ENCODE results near the gene VPS39. TPM values are rescaled to one million over a fixed set of nuclear protein-coding genes. Genes with fewer than 3 reads are reported as not detected.

VPS39 gene
- total and polyA plus RNA-seq, 9 of the 15 experiments (the other 6 are each of a cell fraction or from before 2014, with no cell fraction given) = 3.2 to 37.3 (median 21.8) TPM

GRCh38 chr15:42207674-42208579, at the start of gene VPS39 (continued):
- TF ChIP-seq BCLAF1 (IDR thresholded peaks at IDR 0.05; ENCODE audit: borderline replicate concordance in 1 of 2, control insufficient read depth in 1 of 2, low read depth in 2 of 2, low read length in 1 of 2) (no peak), HES1 (IDR thresholded peaks at IDR 0.05; ENCODE audit: low read depth) (no peak), KDM4B (IDR thresholded peaks at IDR 0.05; ENCODE audit: borderline replicate concordance in 2 of 2, low read depth in 1 of 2) (peak in 1 of 2 experiments; percentile 71; a peak in 1 of 4 replicates), MTF1 (CRISPR knock-in tag; IDR thresholded peaks at IDR 0.05; ENCODE audit: borderline replicate concordance) (no peak), CCAR2 (IDR thresholded peaks at IDR 0.05; ENCODE audit: low read depth, low read length) (no peak), TCFL5 (CRISPR knock-in tag; conservative IDR thresholded peaks at IDR 0.05) (no peak), PHB (CRISPR knock-in tag; IDR thresholded peaks at IDR 0.05) (no peak; the same call in 1 of the 2 replicates), ZNF3 (CRISPR knock-in tag; IDR thresholded peaks at IDR 0.05) (no peak), MCM7 (IDR thresholded peaks at IDR 0.05) (no peak), NONO (IDR thresholded peaks at IDR 0.05; ENCODE audit: low read depth in 2 of 2, low read length in 1 of 2) (no peak), ZNF778 (CRISPR knock-in tag; IDR thresholded peaks at IDR 0.05) (no peak), NFYB (IDR thresholded peaks at IDR 0.05; ENCODE audit: extremely low read depth, insufficient read length) (no peak), FIP1L1 (IDR thresholded peaks at IDR 0.05; ENCODE audit: low read depth, low read length, poor library complexity, severe bottlenecking) (no peak), ZNF408 (CRISPR knock-in tag; IDR thresholded peaks at IDR 0.05; ENCODE audit: low read depth) (no peak), RBFOX2 (IDR thresholded peaks at IDR 0.05; ENCODE audit: low read depth, low read length) (peak; percentile 87), TBL1XR1 (IDR thresholded peaks at IDR 0.05; ENCODE audit: low read length in 2 of 2) (no peak)
- TF ChIP-seq, protein P1, sequence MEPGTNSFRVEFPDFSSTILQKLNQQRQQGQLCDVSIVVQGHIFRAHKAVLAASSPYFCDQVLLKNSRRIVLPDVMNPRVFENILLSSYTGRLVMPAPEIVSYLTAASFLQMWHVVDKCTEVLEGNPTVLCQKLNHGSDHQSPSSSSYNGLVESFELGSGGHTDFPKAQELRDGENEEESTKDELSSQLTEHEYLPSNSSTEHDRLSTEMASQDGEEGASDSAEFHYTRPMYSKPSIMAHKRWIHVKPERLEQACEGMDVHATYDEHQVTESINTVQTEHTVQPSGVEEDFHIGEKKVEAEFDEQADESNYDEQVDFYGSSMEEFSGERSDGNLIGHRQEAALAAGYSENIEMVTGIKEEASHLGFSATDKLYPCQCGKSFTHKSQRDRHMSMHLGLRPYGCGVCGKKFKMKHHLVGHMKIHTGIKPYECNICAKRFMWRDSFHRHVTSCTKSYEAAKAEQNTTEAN (CRISPR knock-in tag; IDR thresholded peaks at IDR 0.05) = no peak
- TF ChIP-seq, protein P2, sequence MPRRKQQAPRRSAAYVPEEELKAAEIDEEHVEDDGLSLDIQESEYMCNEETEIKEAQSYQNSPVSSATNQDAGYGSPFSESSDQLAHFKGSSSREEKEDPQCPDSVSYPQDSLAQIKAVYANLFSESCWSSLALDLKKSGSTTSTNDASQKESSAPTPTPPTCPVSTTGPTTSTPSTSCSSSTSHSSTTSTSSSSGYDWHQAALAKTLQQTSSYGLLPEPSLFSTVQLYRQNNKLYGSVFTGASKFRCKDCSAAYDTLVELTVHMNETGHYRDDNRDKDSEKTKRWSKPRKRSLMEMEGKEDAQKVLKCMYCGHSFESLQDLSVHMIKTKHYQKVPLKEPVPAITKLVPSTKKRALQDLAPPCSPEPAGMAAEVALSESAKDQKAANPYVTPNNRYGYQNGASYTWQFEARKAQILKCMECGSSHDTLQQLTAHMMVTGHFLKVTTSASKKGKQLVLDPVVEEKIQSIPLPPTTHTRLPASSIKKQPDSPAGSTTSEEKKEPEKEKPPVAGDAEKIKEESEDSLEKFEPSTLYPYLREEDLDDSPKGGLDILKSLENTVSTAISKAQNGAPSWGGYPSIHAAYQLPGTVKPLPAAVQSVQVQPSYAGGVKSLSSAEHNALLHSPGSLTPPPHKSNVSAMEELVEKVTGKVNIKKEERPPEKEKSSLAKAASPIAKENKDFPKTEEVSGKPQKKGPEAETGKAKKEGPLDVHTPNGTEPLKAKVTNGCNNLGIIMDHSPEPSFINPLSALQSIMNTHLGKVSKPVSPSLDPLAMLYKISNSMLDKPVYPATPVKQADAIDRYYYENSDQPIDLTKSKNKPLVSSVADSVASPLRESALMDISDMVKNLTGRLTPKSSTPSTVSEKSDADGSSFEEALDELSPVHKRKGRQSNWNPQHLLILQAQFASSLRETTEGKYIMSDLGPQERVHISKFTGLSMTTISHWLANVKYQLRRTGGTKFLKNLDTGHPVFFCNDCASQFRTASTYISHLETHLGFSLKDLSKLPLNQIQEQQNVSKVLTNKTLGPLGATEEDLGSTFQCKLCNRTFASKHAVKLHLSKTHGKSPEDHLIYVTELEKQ (CRISPR knock-in tag; IDR thresholded peaks at IDR 0.05) = no peak

All from K562 (cell line).